ENCODE measurements around the gene ARHGEF1.

DNA sequence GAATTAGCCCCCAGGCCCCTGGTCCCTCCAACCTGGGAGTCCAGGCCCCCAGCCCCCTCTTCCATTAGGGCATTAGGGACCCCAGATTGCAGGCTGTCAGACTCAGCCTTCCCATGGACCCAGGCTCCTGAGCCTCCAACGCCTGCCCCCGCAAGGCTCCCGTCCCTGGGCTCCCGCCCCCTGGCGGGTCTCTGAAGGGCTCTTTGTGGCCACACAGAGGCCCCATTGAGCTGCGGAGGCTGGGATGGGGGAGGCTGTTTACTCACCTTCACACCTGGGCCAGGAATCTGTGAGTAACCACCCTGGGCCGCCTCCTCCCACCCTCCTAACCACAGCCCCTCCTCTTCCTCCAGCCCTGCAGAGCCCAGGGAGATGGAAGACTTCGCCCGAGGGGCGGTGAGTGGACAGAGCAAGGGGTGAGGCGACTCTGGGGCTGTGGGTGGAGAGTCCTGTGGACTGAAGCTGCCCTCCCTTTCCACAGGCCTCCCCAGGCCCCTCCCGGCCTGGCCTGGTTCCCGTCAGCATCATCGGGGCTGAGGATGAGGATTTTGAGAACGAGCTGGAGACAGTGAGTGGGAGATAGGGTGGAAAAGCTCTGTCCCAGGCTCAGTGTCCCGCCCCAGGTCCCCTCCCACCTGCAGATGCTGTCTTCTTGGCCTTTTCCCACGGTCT lies 4.9 kb downstream of the ARHGEF1 start:
- TF ChIP-seq TAF1 (IDR thresholded peaks at IDR 0.05; ENCODE audit: borderline replicate concordance, low read depth, low read length) = no peak
- no peak; the same call in 1 of the 2 replicates for TF ChIP-seq POLR2A (IDR thresholded peaks at IDR 0.05; ENCODE audit: low read depth, low read length)
- no peak for TF ChIP-seq POLR2AphosphoS5 (IDR thresholded peaks at IDR 0.05; ENCODE audit: low read depth, low read length)
